BLaER1 treated with 17β-estradiol and CSF1 and Interleukin-3, amounts not matched to agents 10 nM and 100 nM (cell line): Measurements from ENCODE around the gene SPATA20.

ENCODE experiments used
- H3K27ac ChIP-seq, 11 experiments: shearing (Covaris generic); formaldehyde crosslinking; 2 replicates each; pipeline ENCODE4 v1.8.1; 2022
- H3K27me3 ChIP-seq, 11 experiments: shearing (Covaris generic); formaldehyde crosslinking; 2 replicates each; pipeline ENCODE4 v1.8.1; 2022
- H3K36me3 ChIP-seq, 11 experiments: shearing (Covaris generic); formaldehyde crosslinking; 2 replicates each; pipeline ENCODE4 v1.8.1; 2022
- H3K4me1 ChIP-seq, 10 experiments: shearing (Covaris generic); formaldehyde crosslinking; 2 replicates each; pipeline ENCODE4 v1.8.1; 2022
- H3K4me2 ChIP-seq, 11 experiments: shearing (Covaris generic); formaldehyde crosslinking; 2 replicates each; pipeline ENCODE4 v1.8.1; 2022
- H3K4me3 ChIP-seq, 10 experiments: shearing (Covaris generic); formaldehyde crosslinking; 2 replicates each; pipeline ENCODE4 v1.8.1; 2022
- H3K9ac ChIP-seq, 11 experiments: shearing (Covaris generic); formaldehyde crosslinking; 2 replicates each; pipeline ENCODE4 v1.8.1; 2022
- H3K9me3 ChIP-seq, 11 experiments: shearing (Covaris generic); formaldehyde crosslinking; replicated peaks in 1 of 11; 2 replicates each; pipeline ENCODE4 v1.8.1; 2022
- H4K20me1 ChIP-seq, 11 experiments: shearing (Covaris generic); formaldehyde crosslinking; 2 replicates each; pipeline ENCODE4 v1.8.1; 2022
- Cebpa-rat ChIP-seq, 11 experiments: shearing (Covaris generic); IDR thresholded peaks; 2 replicates each; pipeline ENCODE4 v1.8.1; 2022

The SPATA20 gene

DNA sequence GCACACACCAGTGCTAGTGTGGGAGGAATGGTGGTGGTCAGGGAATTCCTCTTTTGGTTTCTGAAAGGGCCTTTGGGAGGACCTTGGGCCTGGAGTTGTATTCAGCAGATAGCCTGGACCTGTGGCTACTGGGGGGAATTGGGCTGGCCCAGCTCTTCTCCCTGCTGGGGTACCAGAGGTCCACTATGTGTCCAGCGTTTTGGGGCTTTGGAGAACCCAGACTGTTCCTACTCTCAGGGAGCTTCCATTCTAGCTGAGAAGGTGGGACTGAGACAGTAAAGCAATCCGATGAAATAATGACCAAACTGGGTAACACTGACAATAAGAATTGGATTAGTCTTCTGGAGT is 12.0 kb upstream of the SPATA20 start:
- Histone ChIP-seq H3K36me3 (no peaks in the 10 kb centered on the region), H3K27me3 (peaks cover 47 to 61% (median 53%) of the 10 kb centered on the region in 11 experiments), H3K9me3 (no peaks in the 10 kb centered on the region), H3K4me1 (peaks cover 11 to 46% (median 31%) of the 10 kb centered on the region in 10 experiments; a peak in 19 of 20 replicates), H3K4me3 (no peak overlapping the region), H3K4me2 (no peak overlapping the region), H3K27ac (no peak overlapping the region), H4K20me1 (peaks cover 0 to 36% (median 0%) of the 10 kb centered on the region in 11 experiments; a peak in 6 of 22 replicates), H3K9ac (no peak overlapping the region)
- no peak for TF ChIP-seq Cebpa-rat (IDR thresholded peaks at IDR 0.05)

- Histone ChIP-seq H3K27ac (no peak overlapping the region), H3K4me3 (no peak overlapping the region), H3K27me3 (peaks cover 46 to 57% (median 52%) of the 10 kb centered on the region in 11 experiments), H3K4me2 (no peak overlapping the region), H3K9me3 (no peaks in the 10 kb centered on the region), H4K20me1 (peaks cover 0 to 36% (median 0%) of the 10 kb centered on the region in 11 experiments; a peak in 6 of 22 replicates), H3K4me1 (peaks cover 11 to 46% (median 31%) of the 10 kb centered on the region in 10 experiments; a peak in 19 of 20 replicates), H3K9ac (no peak overlapping the region), H3K36me3 (no peaks in the 10 kb centered on the region)
- no peak for TF ChIP-seq Cebpa-rat (IDR thresholded peaks at IDR 0.05)
These were observed 11.6 kb upstream of the SPATA20 start for GRCh38 chr17:50535407-50535806.

DNA sequence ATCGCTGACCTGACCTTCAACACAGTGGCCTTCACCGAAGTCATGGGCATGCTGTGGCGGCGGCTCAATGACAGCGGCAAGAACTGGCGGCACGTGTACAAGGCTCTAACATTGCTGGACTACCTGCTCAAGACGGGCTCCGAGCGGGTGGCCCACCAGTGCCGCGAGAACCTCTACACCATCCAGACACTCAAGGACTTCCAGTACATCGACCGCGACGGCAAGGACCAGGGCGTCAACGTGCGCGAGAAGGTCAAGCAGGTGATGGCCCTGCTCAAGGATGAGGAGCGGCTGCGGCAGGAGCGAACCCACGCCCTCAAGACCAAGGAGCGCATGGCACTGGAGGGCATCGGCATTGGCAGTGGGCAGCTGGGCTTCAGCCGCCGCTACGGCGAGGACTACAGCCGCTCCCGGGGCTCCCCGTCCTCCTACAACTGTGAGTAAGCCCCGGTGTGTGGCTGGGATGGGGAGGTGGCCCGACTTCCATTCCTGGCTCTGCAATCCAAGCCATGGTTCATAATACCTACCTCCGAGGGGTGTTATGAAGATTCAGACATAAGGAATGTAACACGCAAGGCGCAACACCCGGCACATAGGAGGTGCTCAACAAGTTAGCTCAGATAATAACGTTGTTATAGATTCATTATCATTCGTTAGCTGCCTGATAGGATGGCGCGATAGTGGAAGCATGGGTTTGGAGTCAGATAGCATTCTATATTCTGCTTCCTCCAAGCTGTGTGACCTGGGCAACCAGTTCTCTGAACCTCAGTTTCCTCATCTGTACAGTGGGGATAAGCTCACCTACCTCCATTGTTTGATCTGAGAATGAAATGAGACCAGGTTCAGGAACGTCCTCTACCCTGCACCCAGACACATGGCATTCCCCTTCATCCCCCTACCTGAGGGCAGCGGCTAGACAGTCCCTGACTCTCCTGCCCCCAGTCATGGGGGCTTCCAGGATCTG is 10.0 kb upstream of the SPATA20 start:
- TF ChIP-seq Cebpa-rat (IDR thresholded peaks at IDR 0.05) = no peak
- Histone ChIP-seq H3K4me3 (no peak overlapping the region), H3K36me3 (no peaks in the 10 kb centered on the region), H3K4me2 (no peak overlapping the region), H3K27ac (no peak overlapping the region), H3K9me3 (no peaks in the 10 kb centered on the region), H4K20me1 (peaks cover 0 to 34% (median 0%) of the 10 kb centered on the region in 11 experiments; a peak in 6 of 22 replicates), H3K9ac (no peak overlapping the region), H3K4me1 (peaks cover 18 to 53% (median 40%) of the 10 kb centered on the region in 10 experiments), H3K27me3 (peaks cover 30 to 42% (median 37%) of the 10 kb centered on the region in 11 experiments)

DNA sequence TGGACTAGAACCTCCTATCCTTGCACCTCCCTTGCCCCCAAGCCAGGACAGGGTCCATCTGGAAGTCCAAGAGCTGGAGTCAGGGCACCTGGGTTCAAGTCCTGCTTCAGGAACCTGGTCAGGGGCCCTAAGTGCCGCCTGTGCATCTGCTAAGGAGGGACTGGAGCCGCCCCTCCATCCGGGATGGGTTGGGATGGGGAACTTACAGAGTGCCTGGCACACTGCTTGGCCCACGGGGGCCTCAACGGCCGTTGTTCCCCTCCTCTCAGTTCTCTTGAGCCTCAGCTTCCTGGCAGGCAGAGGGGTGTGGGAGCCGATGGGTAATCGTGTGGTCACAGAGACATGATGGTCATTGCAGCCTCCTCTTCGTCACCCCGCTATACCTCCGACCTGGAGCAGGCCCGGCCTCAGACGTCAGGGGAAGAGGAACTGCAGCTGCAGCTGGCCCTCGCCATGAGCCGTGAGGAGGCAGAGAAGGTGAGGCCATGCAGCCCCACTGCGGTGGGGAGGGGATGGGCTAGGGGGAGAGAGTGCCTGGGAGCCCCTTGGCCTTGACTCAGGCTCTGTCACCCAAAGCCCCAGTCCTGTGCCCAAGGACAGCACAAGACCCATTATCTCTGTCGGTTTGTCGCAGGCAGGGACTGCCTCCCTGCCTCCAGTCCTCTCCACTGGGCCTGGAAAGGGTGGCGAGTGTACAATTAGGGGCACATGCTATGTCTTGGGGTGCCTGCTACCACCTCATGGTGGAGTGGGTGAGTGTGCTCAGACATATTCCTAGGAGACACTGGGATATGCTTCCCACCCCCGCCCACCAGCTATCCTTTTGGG is 9.0 kb upstream of the SPATA20 start:
- Histone ChIP-seq H3K4me2 (peak overlapping the region; percentile 20 to 90 (median 75); a peak in 21 of 22 replicates), H3K9ac (peak overlapping the region in 2 of 11 experiments; percentile 6 to 7; a peak in 3 of 22 replicates), H3K36me3 (no peaks in the 10 kb centered on the region), H4K20me1 (peaks cover 0 to 24% (median 0%) of the 10 kb centered on the region in 11 experiments; a peak in 6 of 22 replicates), H3K4me1 (peaks cover 26 to 52% (median 45%) of the 10 kb centered on the region in 10 experiments), H3K27me3 (peaks cover 20 to 32% (median 27%) of the 10 kb centered on the region in 11 experiments), H3K4me3 (no peak overlapping the region), H3K9me3 (no peaks in the 10 kb centered on the region), H3K27ac (no peak overlapping the region)
- no peak for TF ChIP-seq Cebpa-rat (IDR thresholded peaks at IDR 0.05)

- TF ChIP-seq Cebpa-rat (IDR thresholded peaks at IDR 0.05) = no peak
- H3K9ac ChIP-seq = peak overlapping the region in 3 of 11 experiments; percentile 6 to 34 (median 7); a peak in 4 of 22 replicates
- H3K27ac ChIP-seq = no peak overlapping the region
These were observed 8.2 kb upstream of the SPATA20 start for GRCh38 chr17:50538549-50539410.

GRCh38 chr17:50539762-50540559 is 7.0 kb upstream of the SPATA20 start:
- H3K27me3 ChIP-seq = peaks cover under 1 to 12% (median 7%) of the 10 kb centered on the region in 11 experiments; a peak in 20 of 22 replicates
- H3K4me3 ChIP-seq = no peak overlapping the region
- H4K20me1 ChIP-seq = peaks cover 0 to 5% (median 0%) of the 10 kb centered on the region in 11 experiments; a peak in 2 of 22 replicates
- H3K27ac ChIP-seq = no peak overlapping the region
- no peaks in the 10 kb centered on the region for H3K9me3 ChIP-seq
- peak overlapping the region in 5 of 11 experiments; percentile 70 to 90 (median 82); a peak in 7 of 22 replicates for H3K4me2 ChIP-seq
- H3K4me1 ChIP-seq = peaks cover 35 to 53% (median 45%) of the 10 kb centered on the region in 10 experiments
- no peaks in the 10 kb centered on the region for H3K36me3 ChIP-seq
- H3K9ac ChIP-seq = no peak overlapping the region
- TF ChIP-seq Cebpa-rat (IDR thresholded peaks at IDR 0.05) = no peak

More at GRCh38 chr17:50538549-50539410, 8.2 kb upstream of the SPATA20 start:
- H4K20me1 ChIP-seq = peaks cover 0 to 16% (median 0%) of the 10 kb centered on the region in 11 experiments; a peak in 6 of 22 replicates
- no peaks in the 10 kb centered on the region for H3K9me3 ChIP-seq
- H3K27me3 ChIP-seq = peaks cover 12 to 23% (median 19%) of the 10 kb centered on the region in 11 experiments
- H3K4me3 ChIP-seq = no peak overlapping the region
- H3K4me2 ChIP-seq = peak overlapping the region; percentile 20 to 90 (median 75); a peak in 21 of 22 replicates
- H3K4me1 ChIP-seq = peaks cover 29 to 49% (median 45%) of the 10 kb centered on the region in 10 experiments
- H3K36me3 ChIP-seq = no peaks in the 10 kb centered on the region
